NT2/D1 (cell line): Measurements from ENCODE around the gene MFN1.

Experiments
- DNase-seq: peaks from one replicate; pipeline ENCODE4 v3.0.0-alpha.2; 2011; ENCODE audit warnings: low read depth, low spot score
- H3K27me3 ChIP-seq: 2 replicates; pipeline ENCODE4 v1.6.0; 2011; ENCODE audit warnings: mild to moderate bottlenecking; ENCODE audit not compliant: insufficient read length, insufficient read depth
- H3K36me3 ChIP-seq: 2 replicates; pipeline ENCODE4 v1.6.1; 2011; ENCODE audit warnings: mild to moderate bottlenecking, low read length, mixed read lengths; ENCODE audit not compliant: insufficient read depth, insufficient read length
- H3K4me1 ChIP-seq: 2 replicates; pipeline ENCODE4 v1.5.1; 2011; ENCODE audit not compliant: insufficient read depth, insufficient read length
- H3K4me3 ChIP-seq: 2 replicates; pipeline ENCODE4 v1.5.1; 2011; ENCODE audit warnings: low read depth; ENCODE audit not compliant: insufficient read length
- H3K9ac ChIP-seq: 2 replicates; pipeline ENCODE4 v1.6.0; 2011; ENCODE audit warnings: low read depth; ENCODE audit not compliant: insufficient read length
- H3K9me3 ChIP-seq: 2 replicates; pipeline ENCODE4 v1.5.1; 2011; ENCODE audit warnings: mild to moderate bottlenecking, low read length; ENCODE audit not compliant: insufficient read depth
- SUZ12 ChIP-seq: IDR thresholded peaks from 2 replicates; pipeline ENCODE4 v1.6.1; 2011; ENCODE audit not compliant: insufficient read length, insufficient read depth; ENCODE audit errors: extremely low read depth
- YY1 ChIP-seq: IDR thresholded peaks from 2 replicates; pipeline ENCODE4 v1.6.1; 2011; ENCODE audit not compliant: insufficient read length, insufficient read depth
- ZNF274 ChIP-seq: IDR thresholded peaks from 2 replicates; pipeline ENCODE4 v1.6.1; 2011; ENCODE audit warnings: mild to moderate bottlenecking, low read depth, low read length

MFN1 gene

GRCh38 chr3:179436517-179436916 lies 89.0 kb downstream of the MFN1 start:
- no peak overlapping the region for H3K4me3 ChIP-seq
- no peak overlapping the region for H3K9ac ChIP-seq
- no peaks in the 10 kb centered on the region for H3K27me3 ChIP-seq
- H3K36me3 ChIP-seq, result no peaks in the 10 kb centered on the region
- H3K4me1 ChIP-seq, result no peaks in the 10 kb centered on the region
- H3K9me3 ChIP-seq, result no peaks in the 10 kb centered on the region
- no peak for DNase-seq
- no peak for TF ChIP-seq YY1
- TF ChIP-seq SUZ12, result no peak
- TF ChIP-seq ZNF274, result no peak

DNA sequence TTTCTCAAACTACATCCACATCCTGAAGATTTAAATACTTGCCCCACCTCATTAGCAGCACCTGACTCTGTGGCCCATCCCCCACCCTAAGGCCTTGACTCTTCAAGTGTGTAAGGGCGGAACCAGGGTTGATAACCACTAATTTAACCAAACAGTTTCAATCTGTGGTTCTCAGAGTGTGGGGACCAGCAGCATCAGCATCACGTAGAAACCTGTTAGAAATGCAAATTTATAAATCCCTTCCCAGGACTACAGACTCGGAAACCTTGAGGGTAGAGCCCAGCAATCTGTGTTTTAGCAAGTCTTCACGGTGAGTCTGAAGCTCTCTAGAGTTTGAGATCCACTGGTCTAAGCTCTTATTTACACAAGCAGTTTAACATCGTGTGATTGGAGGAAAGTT lies 91.3 kb downstream of the MFN1 start:
- Histone ChIP-seq H3K4me1 (no peaks in the 10 kb centered on the region), H3K9me3 (no peaks in the 10 kb centered on the region), H3K4me3 (no peak overlapping the region), H3K27me3 (no peaks in the 10 kb centered on the region), H3K36me3 (peaks cover 7% of the 10 kb centered on the region), H3K9ac (no peak overlapping the region)
- DNase-seq, result no peak
- TF ChIP-seq YY1, result no peak
- no peak for TF ChIP-seq SUZ12
